OCI-LY7 (cell line): Measurements from ENCODE around the gene SHTN1. TPM values are rescaled to one million over a fixed set of nuclear protein-coding genes. Genes with fewer than 3 reads are reported as not detected.

Experiments
- BruUV-seq: library from RNA; stranded (reverse); fragments of 400-500 nt; replicated peaks from 2 replicates; lab custom pipeline; 2021; lab: Mats Ljungman, UMichigan
- CTCF ChIA-PET: fragments of 300-600 bp; sonication (Branson Sonifier 250); formaldehyde crosslinking; loops from one replicate; lab custom pipeline; 2022; ENCODE audit warnings: antibody characterized with exemption; ENCODE audit not compliant: unreplicated experiment; lab: Charles Lee
- POLR2A ChIA-PET: fragments of 300-600 bp; sonication (Branson Sonifier 250); formaldehyde crosslinking; loops from one replicate; lab custom pipeline; 2022; ENCODE audit warnings: antibody characterized with exemption; lab: Charles Lee
- DNase-seq: peaks from one replicate; pipeline ENCODE4 v3.0.0-alpha.2; 2015; ENCODE audit warnings: low spot score
- H2AFZ ChIP-seq: fragments of 200-600 bp; sonication (generic), shearing (Covaris generic); 2 replicates; pipeline ENCODE4 v1.6.1; 2014; ENCODE audit warnings: mild to moderate bottlenecking, antibody characterized with exemption, low read length, moderate library complexity
- H3K27ac ChIP-seq: fragments of 200-600 bp; sonication (generic); 2 replicates; pipeline ENCODE4 v1.5.1; 2014; ENCODE audit warnings: mixed run types, low read depth, mild to moderate bottlenecking, moderate library complexity, low read length, inconsistent platforms; ENCODE audit not compliant: poor library complexity, severe bottlenecking
- H3K36me3 ChIP-seq: fragments of 200-600 bp; sonication (generic); 2 replicates; pipeline ENCODE4 v1.6.1; 2014; ENCODE audit warnings: mild to moderate bottlenecking, antibody characterized with exemption, low read length, moderate library complexity, mixed read lengths; ENCODE audit not compliant: insufficient read depth
- H3K4me1 ChIP-seq: fragments of 200-600 bp; sonication (generic); 2 replicates; pipeline ENCODE4 v1.5.1; 2014; ENCODE audit warnings: mild to moderate bottlenecking, low read length; ENCODE audit not compliant: insufficient read depth, poor library complexity, severe bottlenecking
- H3K4me2 ChIP-seq: fragments of 200-600 bp; sonication (generic); 2 replicates; pipeline ENCODE4 v1.6.1; 2014; ENCODE audit warnings: mild to moderate bottlenecking, low read length
- H3K4me3 ChIP-seq: fragments of 200-600 bp; sonication (generic); 2 replicates; pipeline ENCODE4 v1.5.1; 2014; ENCODE audit warnings: mild to moderate bottlenecking, low read depth, low read length; ENCODE audit not compliant: poor library complexity, severe bottlenecking
- H3K79me2 ChIP-seq: fragments of 200-600 bp; sonication (generic); 2 replicates; pipeline ENCODE4 v1.6.1; 2016; ENCODE audit warnings: low read depth, mild to moderate bottlenecking, low read length, moderate library complexity, mixed read lengths; ENCODE audit not compliant: insufficient read depth
- H3K9me2 ChIP-seq: fragments of 200-600 bp; sonication (generic); 2 replicates; pipeline ENCODE4 v1.6.1; 2016; ENCODE audit warnings: mild to moderate bottlenecking, low read length, mixed read lengths; ENCODE audit not compliant: insufficient read depth
- H3K9me3 ChIP-seq: fragments of 200-600 bp; sonication (generic); 2 replicates; pipeline ENCODE4 v1.6.1; 2014; ENCODE audit warnings: mild to moderate bottlenecking, mixed run types, low read length, mixed read lengths
- H4K20me1 ChIP-seq: fragments of 200-600 bp; sonication (generic); 2 replicates; pipeline ENCODE4 v1.6.1; 2014; ENCODE audit warnings: mild to moderate bottlenecking, antibody characterized with exemption, low read length, moderate library complexity, mixed read lengths; ENCODE audit not compliant: insufficient read depth
- EZH2phosphoT487 ChIP-seq: fragments of 200-600 bp; sonication (generic); IDR thresholded peaks from 2 replicates; pipeline ENCODE4 v1.6.1; 2018; ENCODE audit warnings: low read depth, borderline replicate concordance, mild to moderate bottlenecking, mixed run types, antibody characterized with exemption, low read length, moderate library complexity, mixed read lengths
- intact Hi-C: fragments of 100-400 bp; cut with micrococcal nuclease; formaldehyde crosslinking; loops from one replicate; pipeline ENCODE4 v1.10.0; 2022; ENCODE audit not compliant: unreplicated experiment
- total RNA-seq, 2 experiments: library from RNA; depleted of rRNA in 1 of 2; stranded (reverse); fragments of >200 nt in 1 of 2; shearing (Covaris generic) in 1 of 2; gene quantifications; 2 replicates each; pipeline ENCODE4 v1.2.3, GENCODE V29; 2014 to 2022
- TF ChIP-seq, protein P1 (sequence below): fragments of 200-600 bp; sonication (generic); conservative IDR thresholded peaks from 2 replicates; pipeline ENCODE4 v1.5.1; 2014; ENCODE audit warnings: mild to moderate bottlenecking, antibody characterized with exemption, low read length, moderate library complexity, mixed read lengths

SHTN1 gene
- total RNA-seq, 2 experiments from 2014 or later, result not detected

DNA sequence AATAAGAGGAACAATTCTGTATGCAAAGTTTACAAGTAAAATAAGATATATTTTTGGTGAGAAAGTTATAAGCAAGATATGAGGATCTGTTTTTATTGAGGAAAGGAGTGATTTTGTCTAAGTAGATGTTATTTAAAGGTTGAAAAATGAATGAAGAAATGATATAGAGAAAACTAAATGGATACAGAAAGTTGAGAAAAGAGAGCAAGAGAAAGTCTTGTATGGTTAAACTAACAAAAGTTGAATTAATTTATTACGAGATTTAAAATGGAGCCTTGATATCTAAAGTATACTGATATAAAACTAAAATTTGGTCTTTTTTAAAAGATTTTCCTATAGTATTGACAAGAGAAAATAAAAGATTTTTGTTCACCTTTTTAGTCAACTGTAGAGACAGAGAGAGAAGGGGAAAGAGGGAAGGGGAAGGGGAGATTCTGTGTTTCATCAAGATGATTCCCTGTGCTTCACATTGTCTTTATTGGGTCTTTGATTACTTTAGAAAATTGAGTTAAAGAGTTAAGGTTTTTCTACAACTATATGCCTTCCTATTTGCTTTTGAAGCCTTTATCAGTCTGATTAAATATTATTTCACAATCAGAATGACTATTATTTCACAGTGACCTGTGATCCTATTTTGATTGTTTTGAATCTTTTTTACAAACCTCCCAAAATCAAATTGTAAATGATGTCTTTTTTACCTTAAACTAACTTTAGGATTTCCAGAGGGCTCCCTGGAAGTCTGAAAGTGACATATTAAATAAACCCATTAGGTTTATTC lies 10.7 kb downstream of the SHTN1 start:
- no peaks in the 10 kb centered on the region for H3K4me1 ChIP-seq
- DNase-seq, result no peak
- no TSS peak for BruUV-seq
- H3K36me3 ChIP-seq, result no peaks in the 10 kb centered on the region
- TF ChIP-seq, protein P1, sequence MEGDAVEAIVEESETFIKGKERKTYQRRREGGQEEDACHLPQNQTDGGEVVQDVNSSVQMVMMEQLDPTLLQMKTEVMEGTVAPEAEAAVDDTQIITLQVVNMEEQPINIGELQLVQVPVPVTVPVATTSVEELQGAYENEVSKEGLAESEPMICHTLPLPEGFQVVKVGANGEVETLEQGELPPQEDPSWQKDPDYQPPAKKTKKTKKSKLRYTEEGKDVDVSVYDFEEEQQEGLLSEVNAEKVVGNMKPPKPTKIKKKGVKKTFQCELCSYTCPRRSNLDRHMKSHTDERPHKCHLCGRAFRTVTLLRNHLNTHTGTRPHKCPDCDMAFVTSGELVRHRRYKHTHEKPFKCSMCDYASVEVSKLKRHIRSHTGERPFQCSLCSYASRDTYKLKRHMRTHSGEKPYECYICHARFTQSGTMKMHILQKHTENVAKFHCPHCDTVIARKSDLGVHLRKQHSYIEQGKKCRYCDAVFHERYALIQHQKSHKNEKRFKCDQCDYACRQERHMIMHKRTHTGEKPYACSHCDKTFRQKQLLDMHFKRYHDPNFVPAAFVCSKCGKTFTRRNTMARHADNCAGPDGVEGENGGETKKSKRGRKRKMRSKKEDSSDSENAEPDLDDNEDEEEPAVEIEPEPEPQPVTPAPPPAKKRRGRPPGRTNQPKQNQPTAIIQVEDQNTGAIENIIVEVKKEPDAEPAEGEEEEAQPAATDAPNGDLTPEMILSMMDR, result no peak
- TF ChIP-seq EZH2phosphoT487, result no peak
- H3K4me3 ChIP-seq, result no peak overlapping the region
- intact Hi-C loops, result no loop called here
- H3K4me2 ChIP-seq, result no peak overlapping the region
- H3K27ac ChIP-seq, result no peak overlapping the region
- H3K9me2 ChIP-seq, result no peaks in the 10 kb centered on the region
- POLR2A ChIA-PET, result no interaction called here
- no peak overlapping the region for H2AFZ ChIP-seq
- H4K20me1 ChIP-seq, result no peaks in the 10 kb centered on the region
- H3K79me2 ChIP-seq, result no peaks in the 10 kb centered on the region
- CTCF ChIA-PET, result no interaction called here
- H3K9me3 ChIP-seq, result no peaks in the 10 kb centered on the region

DNA sequence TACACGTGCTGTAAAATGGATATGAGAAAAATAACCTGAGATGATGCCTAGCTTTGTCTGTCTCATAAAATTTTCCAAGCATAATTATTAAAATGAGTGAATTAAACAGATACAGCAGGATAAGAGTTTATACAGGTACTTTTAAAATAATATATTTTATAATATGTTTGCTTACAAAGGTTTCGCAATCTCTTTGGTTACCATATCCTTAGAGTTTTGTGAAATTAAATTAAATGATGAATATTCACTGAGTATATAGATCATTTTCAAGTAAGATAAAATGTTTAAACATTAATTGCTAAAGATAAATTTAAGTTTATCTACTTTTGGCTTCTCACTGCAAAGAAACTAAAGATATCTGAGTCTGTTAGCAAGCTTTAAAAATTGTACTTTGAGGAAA lies 11.4 kb downstream of the SHTN1 start:
- H4K20me1 ChIP-seq, result no peaks in the 10 kb centered on the region
- no peak overlapping the region for H2AFZ ChIP-seq
- no peaks in the 10 kb centered on the region for H3K79me2 ChIP-seq
- DNase-seq, result no peak
- no peaks in the 10 kb centered on the region for H3K9me2 ChIP-seq
- POLR2A ChIA-PET, result interaction anchor here (0.7 kb wide), 1 partner anchor 112 kb away, joined by 4 read pairs; no protein-coding TSS in a partner anchor
- CTCF ChIA-PET, result no interaction called here
- no peaks in the 10 kb centered on the region for H3K9me3 ChIP-seq
- H3K4me2 ChIP-seq, result no peak overlapping the region
- no peaks in the 10 kb centered on the region for H3K36me3 ChIP-seq
- no peaks in the 10 kb centered on the region for H3K4me1 ChIP-seq
- BruUV-seq, result no TSS peak
- no peak overlapping the region for H3K4me3 ChIP-seq
- intact Hi-C loops, result no loop called here
- no peak overlapping the region for H3K27ac ChIP-seq
- no peak for TF ChIP-seq EZH2phosphoT487
- TF ChIP-seq, protein P1, result no peak

DNA sequence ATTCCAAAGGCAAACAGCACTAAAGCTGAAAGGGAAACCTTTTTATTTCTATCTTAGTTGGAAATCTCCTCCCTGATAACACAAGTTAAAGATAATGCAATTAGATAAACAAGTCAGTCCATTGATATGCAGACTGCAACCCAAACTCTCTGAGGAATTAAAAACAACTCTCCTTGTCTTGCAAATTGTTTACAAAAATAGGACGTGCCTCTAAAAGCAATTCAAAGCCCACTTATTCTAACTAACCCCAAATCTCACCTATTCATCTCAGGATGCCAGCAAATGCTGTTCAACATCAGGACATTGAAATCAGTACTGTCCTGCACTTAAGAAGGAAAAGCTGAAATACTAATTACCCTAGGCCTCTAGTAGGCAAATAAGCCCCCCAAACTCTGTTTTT lies 12.8 kb downstream of the SHTN1 start:
- Histone ChIP-seq H3K9me3 (no peaks in the 10 kb centered on the region), H3K9me2 (no peaks in the 10 kb centered on the region), H3K4me1 (no peaks in the 10 kb centered on the region), H4K20me1 (no peaks in the 10 kb centered on the region), H2AFZ (no peak overlapping the region), H3K27ac (no peak overlapping the region), H3K79me2 (no peaks in the 10 kb centered on the region), H3K36me3 (no peaks in the 10 kb centered on the region), H3K4me3 (no peak overlapping the region), H3K4me2 (no peak overlapping the region)
- no TSS peak for BruUV-seq
- intact Hi-C loops, result no loop called here
- POLR2A ChIA-PET, result no interaction called here
- DNase-seq, result no peak
- no peak for TF ChIP-seq EZH2phosphoT487
- TF ChIP-seq, protein P1, result no peak
- CTCF ChIA-PET, result no interaction called here
